HepG2 (cell line): ENCODE data around the gene TACC3. TPM values are rescaled to one million over a fixed set of nuclear protein-coding genes. Genes with fewer than 3 reads are reported as not detected.

Experiments used
- ATF7-NPFF ChIP-seq: sonication (generic); formaldehyde crosslinking; IDR thresholded peaks from 2 replicates; pipeline ENCODE4 v1.8.1; 2023; ENCODE audit warnings: mild to moderate bottlenecking, low read depth, missing genetic modification reagents, moderate library complexity
- ATM ChIP-seq: fragments of 450-650 bp; IDR thresholded peaks from 2 replicates; pipeline ENCODE4 v1.7.1; 2017; ENCODE audit warnings: mild to moderate bottlenecking, borderline replicate concordance
- ELF1 ChIP-seq: sonication (generic); formaldehyde crosslinking; IDR thresholded peaks from 2 replicates; pipeline ENCODE4 v1.4.0; 2020; ENCODE audit warnings: missing genetic modification reagents
- FOXK2 ChIP-seq: fragments of 450-650 bp; IDR thresholded peaks from 2 replicates; pipeline ENCODE4 v1.6.1; 2016
- IRF1 ChIP-seq: sonication (generic); formaldehyde crosslinking; IDR thresholded peaks from 2 replicates; pipeline ENCODE4 v1.4.0; 2020; ENCODE audit warnings: low read depth, mild to moderate bottlenecking, missing genetic modification reagents
- IRX3 ChIP-seq: sonication (generic); formaldehyde crosslinking; IDR thresholded peaks from 2 replicates; pipeline ENCODE4 v1.8.1; 2023; ENCODE audit warnings: mild to moderate bottlenecking, low read depth, missing genetic modification reagents, borderline replicate concordance
- KAT8 ChIP-seq: IDR thresholded peaks from 2 replicates; pipeline ENCODE4 v1.6.1; 2016; ENCODE audit warnings: missing genetic modification reagents, missing compliant biosample characterization
- KDM5A ChIP-seq: fragments of 200-600 bp; sonication (generic); IDR thresholded peaks from 2 replicates; pipeline ENCODE4 v1.7.0; 2018; ENCODE audit warnings: antibody characterized with exemption, mild to moderate bottlenecking, low read length, borderline replicate concordance
- KLF12 ChIP-seq: sonication (generic); formaldehyde crosslinking; IDR thresholded peaks from 2 replicates; pipeline ENCODE4 v1.4.0; 2020; ENCODE audit warnings: missing genetic modification reagents, borderline replicate concordance
- MYNN ChIP-seq: sonication (generic); formaldehyde crosslinking; IDR thresholded peaks from 2 replicates; pipeline ENCODE4 v1.4.0; 2020; ENCODE audit warnings: mild to moderate bottlenecking, low read depth, missing genetic modification reagents
- NFATC3 ChIP-seq: sonication (generic); formaldehyde crosslinking; IDR thresholded peaks from 2 replicates; pipeline ENCODE4 v1.5.1; 2020; ENCODE audit warnings: mild to moderate bottlenecking, missing genetic modification reagents
- NFYC ChIP-seq: IDR thresholded peaks from 2 replicates; pipeline ENCODE4 v1.6.1; 2016; ENCODE audit warnings: missing genetic modification reagents, missing compliant biosample characterization
- PCBP2 ChIP-seq: fragments of 200-400 bp; formaldehyde crosslinking; optimal IDR thresholded peaks from 2 replicates; pipeline ENCODE3; 2018; ENCODE audit warnings: low read length, low read depth; ENCODE audit not compliant: poor library complexity, severe bottlenecking
- RAD51 ChIP-seq: fragments of 450-650 bp; IDR thresholded peaks from 2 replicates; pipeline ENCODE4 v1.6.1; 2016; ENCODE audit warnings: borderline replicate concordance
- RORA ChIP-seq: sonication (generic); formaldehyde crosslinking; IDR thresholded peaks from 2 replicates; pipeline ENCODE4 v1.5.0; 2020; ENCODE audit warnings: mild to moderate bottlenecking, missing genetic modification reagents, moderate library complexity
- SAP130 ChIP-seq: IDR thresholded peaks from 2 replicates; pipeline ENCODE4 v1.6.1; 2016; ENCODE audit warnings: low read depth
- SMAD3 ChIP-seq: sonication (generic); formaldehyde crosslinking; IDR thresholded peaks from 2 replicates; pipeline ENCODE4 v1.4.0; 2020; ENCODE audit warnings: missing genetic modification reagents
- ZFP90 ChIP-seq: sonication (generic); formaldehyde crosslinking; IDR thresholded peaks from 2 replicates; pipeline ENCODE4 v1.8.0; 2022; ENCODE audit warnings: missing genetic modification reagents, mild to moderate bottlenecking, inconsistent platforms, borderline replicate concordance
- ZFP91 ChIP-seq: sonication (generic); formaldehyde crosslinking; IDR thresholded peaks from 2 replicates; pipeline ENCODE4 v1.9.0; 2022; ENCODE audit warnings: missing genetic modification reagents, mild to moderate bottlenecking, borderline replicate concordance
- ZNF12 ChIP-seq: sonication (generic); formaldehyde crosslinking; IDR thresholded peaks from 2 replicates; pipeline ENCODE4 v1.5.0; 2020; ENCODE audit warnings: missing genetic modification reagents
- ZNF354B ChIP-seq: sonication (generic); formaldehyde crosslinking; IDR thresholded peaks from 2 replicates; pipeline ENCODE4 v1.8.0; 2022; ENCODE audit warnings: mild to moderate bottlenecking, missing genetic modification reagents
- ZNF556 ChIP-seq: sonication (generic); formaldehyde crosslinking; IDR thresholded peaks from 2 replicates; pipeline ENCODE4 v1.4.0; 2020; ENCODE audit warnings: mild to moderate bottlenecking, missing genetic modification reagents, borderline replicate concordance
- ZNF598 ChIP-seq: sonication (generic); formaldehyde crosslinking; IDR thresholded peaks from 2 replicates; pipeline ENCODE4 v1.5.1; 2020; ENCODE audit warnings: mild to moderate bottlenecking, missing genetic modification reagents, borderline replicate concordance
- polyA plus RNA-seq, 8 experiments: library from polyadenylated mRNA; depleted of rRNA in 3 of 8; stranded (reverse) in 7 of 8; unstranded in 1 of 8; fragments of >200 nt; fragmentation: Illumina TruSeq in 4 of 8; extraction: Trizol in 4 of 8; gene quantifications; 2 replicates each; pipeline versions ENCODE4 v1.2.1 to v1.2.3, GENCODE V29; 2011 to 2016; ENCODE audit warnings: low read depth in 4 of 8, missing spikeins in 1 of 8, mixed read lengths in 1 of 8; ENCODE audit not compliant: insufficient read depth in 1 of 8
- total RNA-seq, 5 experiments: library from RNA; depleted of rRNA; stranded (reverse); fragments of >200 nt; fragmentation: Illumina TruSeq; extraction: Trizol; gene quantifications; 2 replicates each; pipeline ENCODE4 v1.2.3, GENCODE V29; 2016; ENCODE audit warnings: low read depth in 1 of 5
- TF ChIP-seq, protein P1 (sequence below): sonication (generic); formaldehyde crosslinking; IDR thresholded peaks from 2 replicates; pipeline ENCODE4 v1.4.0; 2020; ENCODE audit warnings: mild to moderate bottlenecking, missing genetic modification reagents
- TF ChIP-seq, protein P2 (sequence below): sonication (generic); formaldehyde crosslinking; IDR thresholded peaks from 2 replicates; pipeline ENCODE4 v1.4.0; 2020; ENCODE audit warnings: missing genetic modification reagents

Gene TACC3
- total and polyA plus RNA-seq, 2 of the 13 experiments (the other 11 are each of a cell fraction or from before 2014, with no cell fraction given), result 20.3 to 21.2 TPM

DNA sequence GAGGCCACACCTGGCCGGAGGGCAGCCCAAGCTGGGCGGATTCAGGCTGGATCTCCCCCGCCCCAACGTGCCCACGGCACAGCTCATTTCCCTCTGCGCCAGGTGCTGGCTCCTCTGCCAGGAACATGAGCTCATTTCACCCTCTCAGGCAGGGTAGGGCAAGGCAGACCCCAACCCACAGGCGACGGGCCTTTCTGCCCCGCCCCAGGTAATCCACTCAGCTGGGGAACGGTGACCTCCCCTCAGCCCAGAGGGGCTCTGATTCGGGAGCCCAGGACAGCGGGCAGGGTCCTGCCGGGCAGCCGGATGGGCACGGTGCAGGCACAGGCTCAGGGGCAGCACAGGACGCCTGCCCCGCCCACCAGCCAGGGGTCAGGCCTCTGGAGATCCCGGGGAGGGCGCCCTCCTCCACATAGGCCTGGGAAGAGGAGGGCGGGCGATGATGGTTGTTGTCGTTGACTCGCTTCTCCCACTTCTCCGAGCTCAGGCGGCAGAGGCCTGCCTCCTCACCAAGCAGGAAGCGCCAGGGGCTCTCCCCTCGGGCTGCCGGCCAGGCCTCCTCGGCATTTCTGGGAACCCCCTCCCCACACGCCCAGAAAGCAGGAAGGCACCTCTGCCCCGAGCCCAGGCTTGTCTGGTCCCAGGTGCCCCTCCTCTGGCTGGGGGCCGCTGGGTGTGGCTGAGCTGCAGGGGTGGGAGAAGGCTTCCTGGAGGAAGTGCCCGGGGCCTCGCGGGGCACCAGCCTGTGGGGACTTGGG is 31.1 kb downstream of the TACC3 start (continued):
- 0 out of 2 replicates have a peak, but pooled peaks have one; percentile 52 for TF ChIP-seq KLF12 (CRISPR knock-in tag)
- TF ChIP-seq SAP130 (CRISPR knock-in tag), result peak; percentile 61
- no peak for TF ChIP-seq NFATC3 (CRISPR knock-in tag)
- TF ChIP-seq KAT8 (CRISPR knock-in tag), result peak; percentile 68
- 0 out of 2 replicates have a peak, but pooled peaks have one; percentile 54 for TF ChIP-seq MYNN
- 0 out of 2 replicates have a peak, but pooled peaks have one; percentile 19 for TF ChIP-seq NFYC (CRISPR knock-in tag)
- TF ChIP-seq KDM5A, result no peak
- TF ChIP-seq ZFP91 (CRISPR knock-in tag), result peak; percentile 41
- no peak; the same call in 1 of the 2 replicates for TF ChIP-seq ATF7-NPFF (CRISPR knock-in tag)
- no peak; the same call in 1 of the 2 replicates for TF ChIP-seq ZNF12 (CRISPR knock-in tag)
- TF ChIP-seq FOXK2, result no peak
- TF ChIP-seq RAD51, result no peak
- no peak for TF ChIP-seq ZNF598
- no peak for TF ChIP-seq PCBP2
- TF ChIP-seq, protein P1, sequence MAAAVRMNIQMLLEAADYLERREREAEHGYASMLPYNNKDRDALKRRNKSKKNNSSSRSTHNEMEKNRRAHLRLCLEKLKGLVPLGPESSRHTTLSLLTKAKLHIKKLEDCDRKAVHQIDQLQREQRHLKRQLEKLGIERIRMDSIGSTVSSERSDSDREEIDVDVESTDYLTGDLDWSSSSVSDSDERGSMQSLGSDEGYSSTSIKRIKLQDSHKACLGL (CRISPR knock-in tag), result 0 out of 2 replicates have a peak, but pooled peaks have one; percentile 15
- no peak for TF ChIP-seq RORA
- TF ChIP-seq ZFP90 (CRISPR knock-in tag), result 0 out of 2 replicates have a peak, but pooled peaks have one; percentile 56
- 0 out of 2 replicates have a peak, but pooled peaks have one; percentile 27 for TF ChIP-seq SMAD3 (CRISPR knock-in tag)
- TF ChIP-seq ZNF556 (CRISPR knock-in tag), result no peak
- TF ChIP-seq ELF1 (CRISPR knock-in tag), result peak; percentile 14; the same call in 1 of the 2 replicates
- TF ChIP-seq IRF1, result no peak
- TF ChIP-seq IRX3, result no peak
- no peak for TF ChIP-seq ATM
- TF ChIP-seq ZNF354B (CRISPR knock-in tag), result no peak
- TF ChIP-seq, protein P2, sequence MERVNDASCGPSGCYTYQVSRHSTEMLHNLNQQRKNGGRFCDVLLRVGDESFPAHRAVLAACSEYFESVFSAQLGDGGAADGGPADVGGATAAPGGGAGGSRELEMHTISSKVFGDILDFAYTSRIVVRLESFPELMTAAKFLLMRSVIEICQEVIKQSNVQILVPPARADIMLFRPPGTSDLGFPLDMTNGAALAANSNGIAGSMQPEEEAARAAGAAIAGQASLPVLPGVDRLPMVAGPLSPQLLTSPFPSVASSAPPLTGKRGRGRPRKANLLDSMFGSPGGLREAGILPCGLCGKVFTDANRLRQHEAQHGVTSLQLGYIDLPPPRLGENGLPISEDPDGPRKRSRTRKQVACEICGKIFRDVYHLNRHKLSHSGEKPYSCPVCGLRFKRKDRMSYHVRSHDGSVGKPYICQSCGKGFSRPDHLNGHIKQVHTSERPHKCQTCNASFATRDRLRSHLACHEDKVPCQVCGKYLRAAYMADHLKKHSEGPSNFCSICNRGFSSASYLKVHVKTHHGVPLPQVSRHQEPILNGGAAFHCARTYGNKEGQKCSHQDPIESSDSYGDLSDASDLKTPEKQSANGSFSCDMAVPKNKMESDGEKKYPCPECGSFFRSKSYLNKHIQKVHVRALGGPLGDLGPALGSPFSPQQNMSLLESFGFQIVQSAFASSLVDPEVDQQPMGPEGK (CRISPR knock-in tag), result peak; percentile 78
